ENCODE data around the gene GATAD2A.

- TF ChIP-seq POLR2AphosphoS5 (IDR thresholded peaks at IDR 0.05) (no peak), EP300 (IDR thresholded peaks at IDR 0.05) (no peak)
- TF ChIP-seq, protein P1, sequence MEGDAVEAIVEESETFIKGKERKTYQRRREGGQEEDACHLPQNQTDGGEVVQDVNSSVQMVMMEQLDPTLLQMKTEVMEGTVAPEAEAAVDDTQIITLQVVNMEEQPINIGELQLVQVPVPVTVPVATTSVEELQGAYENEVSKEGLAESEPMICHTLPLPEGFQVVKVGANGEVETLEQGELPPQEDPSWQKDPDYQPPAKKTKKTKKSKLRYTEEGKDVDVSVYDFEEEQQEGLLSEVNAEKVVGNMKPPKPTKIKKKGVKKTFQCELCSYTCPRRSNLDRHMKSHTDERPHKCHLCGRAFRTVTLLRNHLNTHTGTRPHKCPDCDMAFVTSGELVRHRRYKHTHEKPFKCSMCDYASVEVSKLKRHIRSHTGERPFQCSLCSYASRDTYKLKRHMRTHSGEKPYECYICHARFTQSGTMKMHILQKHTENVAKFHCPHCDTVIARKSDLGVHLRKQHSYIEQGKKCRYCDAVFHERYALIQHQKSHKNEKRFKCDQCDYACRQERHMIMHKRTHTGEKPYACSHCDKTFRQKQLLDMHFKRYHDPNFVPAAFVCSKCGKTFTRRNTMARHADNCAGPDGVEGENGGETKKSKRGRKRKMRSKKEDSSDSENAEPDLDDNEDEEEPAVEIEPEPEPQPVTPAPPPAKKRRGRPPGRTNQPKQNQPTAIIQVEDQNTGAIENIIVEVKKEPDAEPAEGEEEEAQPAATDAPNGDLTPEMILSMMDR (IDR thresholded peaks at IDR 0.05): no peak
Observed at GRCh38 chr19:19540064-19540714, 134.7 kb downstream of the GATAD2A start.

Measured in sigmoid colon (tissue), 4 donors.